Upper lobe of left lung (tissue), 6 donors: ENCODE measurements around the gene DDX24. TPM values are rescaled to one million over a fixed set of nuclear protein-coding genes. Genes with fewer than 3 reads are reported as not detected.

Source experiments
- ATAC-seq, 2 donors: fragments of 200-7000 bp; cut with Tn5 transposase; one replicate each; pipeline ENCODE4 v1.9.1; 2022; ENCODE audit warnings: mild to moderate bottlenecking in 2 of 2, moderate library complexity in 2 of 2; ENCODE audit not compliant: low FRiP score in 2 of 2
- DNase-seq, 2 donors: peaks; one replicate each; pipeline ENCODE4 v3.0.0-alpha.2; 2019 to 2020
- H3K27ac ChIP-seq, 4 donors: fragments of 200-600 bp; sonication (generic); one replicate each; pipeline ENCODE4 v1.5.1; 2016 to 2019
- H3K27me3 ChIP-seq, 4 donors: fragments of 200-600 bp; sonication (generic); one replicate each; pipeline ENCODE4 v1.5.1; 2017 to 2019
- H3K36me3 ChIP-seq, 4 donors: fragments of 200-600 bp; sonication (generic); one replicate each; pipeline ENCODE4 v1.5.1; 2016 to 2019
- H3K4me1 ChIP-seq, 4 donors: fragments of 200-600 bp; sonication (generic); one replicate each; pipeline ENCODE4 v1.5.1; 2018 to 2019
- H3K4me3 ChIP-seq, 4 donors: fragments of 200-600 bp; sonication (generic); one replicate each; pipeline ENCODE4 v1.5.1; 2017 to 2019; ENCODE audit warnings: mild to moderate bottlenecking in 2 of 4, moderate library complexity in 1 of 4
- H3K9me3 ChIP-seq, 4 donors: fragments of 200-600 bp; sonication (generic); one replicate each; pipeline ENCODE4 v1.5.1; 2018 to 2019
- EP300 ChIP-seq, 4 donors: sonication (generic); formaldehyde crosslinking; IDR thresholded peaks; one replicate each; pipeline ENCODE4 v1.5.1; 2017; ENCODE audit warnings: antibody characterized with exemption in 4 of 4, control low read depth in 2 of 4
- POLR2A ChIP-seq, 4 donors: fragments of 450-650 bp; IDR thresholded peaks; one replicate each; pipeline ENCODE4 v1.5.1; 2016 to 2017; ENCODE audit warnings: antibody characterized with exemption in 4 of 4, mild to moderate bottlenecking in 2 of 4
- POLR2AphosphoS5 ChIP-seq, 2 donors: sonication (generic); formaldehyde crosslinking; IDR thresholded peaks; one replicate each; pipeline ENCODE4 v1.5.1; 2017; ENCODE audit warnings: antibody characterized with exemption in 2 of 2
- WGBS, 2 donors: methylation state at CpG; one replicate each; pipeline ENCODE4 v1.1.5; 2017 to 2018; 5-methylcytosine and 5-hydroxymethylcytosine counted together
- total RNA-seq, 6 donors: library from RNA; depleted of rRNA in 4 of 6; stranded (reverse); fragments of >200 nt in 4 of 6; gene quantifications; one replicate each; pipeline versions ENCODE4 v1.1.0 to v1.2.1, GENCODE V29; 2016 to 2021
- TF ChIP-seq, protein P1 (sequence below), 6 experiments: fragments of 450-650 bp in 4 of 6; fragments of 200-600 bp in 2 of 6; sonication (generic) in 2 of 6; IDR thresholded peaks; one replicate each; pipeline ENCODE4 v1.5.1; 2016 to 2019; ENCODE audit warnings: antibody characterized with exemption in 6 of 6
- donor health status: DM: no; HTN: no; CAD: no; lungs with moderate emphysema.
- donor health status: DM: no; HTN: yes; CAD: no; lungs with severe emphysema.

The DDX24 gene
- total RNA-seq, 6 donors from 2014 or later = 124 to 189 (median 154) TPM

DNA sequence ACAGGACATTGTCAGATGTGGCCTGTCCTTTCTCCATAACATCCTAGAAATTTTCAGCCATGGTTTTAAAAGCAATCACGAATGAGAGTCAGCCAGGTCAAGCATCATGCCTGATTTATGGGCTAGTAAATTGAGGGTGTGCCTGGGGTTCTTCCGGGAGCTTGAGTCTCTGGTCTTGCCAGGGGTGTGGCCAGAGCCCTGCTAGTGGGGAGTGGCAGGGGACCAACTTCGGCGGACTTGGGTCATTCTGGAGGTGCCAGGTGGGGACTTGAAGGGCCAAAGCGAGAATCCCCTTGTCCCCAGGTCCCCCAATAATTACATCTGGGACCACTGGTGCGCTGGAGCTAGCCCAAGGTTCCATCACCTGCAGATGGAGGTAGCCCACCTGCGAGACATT lies 49.1 kb downstream of the DDX24 start:
- H3K9me3 ChIP-seq = no peaks in the 10 kb centered on the region
- H3K27me3 ChIP-seq = no peaks in the 10 kb centered on the region
- no peak overlapping the region for H3K4me3 ChIP-seq
- WGBS, 2 donors = 81 to 89% methylated on average over 3 to 7 of the region's 7 CpGs
- no peaks in the 10 kb centered on the region for H3K36me3 ChIP-seq
- H3K27ac ChIP-seq = no peak overlapping the region
- DNase-seq (no peak), ATAC-seq (no peak)
- TF ChIP-seq, protein P1, sequence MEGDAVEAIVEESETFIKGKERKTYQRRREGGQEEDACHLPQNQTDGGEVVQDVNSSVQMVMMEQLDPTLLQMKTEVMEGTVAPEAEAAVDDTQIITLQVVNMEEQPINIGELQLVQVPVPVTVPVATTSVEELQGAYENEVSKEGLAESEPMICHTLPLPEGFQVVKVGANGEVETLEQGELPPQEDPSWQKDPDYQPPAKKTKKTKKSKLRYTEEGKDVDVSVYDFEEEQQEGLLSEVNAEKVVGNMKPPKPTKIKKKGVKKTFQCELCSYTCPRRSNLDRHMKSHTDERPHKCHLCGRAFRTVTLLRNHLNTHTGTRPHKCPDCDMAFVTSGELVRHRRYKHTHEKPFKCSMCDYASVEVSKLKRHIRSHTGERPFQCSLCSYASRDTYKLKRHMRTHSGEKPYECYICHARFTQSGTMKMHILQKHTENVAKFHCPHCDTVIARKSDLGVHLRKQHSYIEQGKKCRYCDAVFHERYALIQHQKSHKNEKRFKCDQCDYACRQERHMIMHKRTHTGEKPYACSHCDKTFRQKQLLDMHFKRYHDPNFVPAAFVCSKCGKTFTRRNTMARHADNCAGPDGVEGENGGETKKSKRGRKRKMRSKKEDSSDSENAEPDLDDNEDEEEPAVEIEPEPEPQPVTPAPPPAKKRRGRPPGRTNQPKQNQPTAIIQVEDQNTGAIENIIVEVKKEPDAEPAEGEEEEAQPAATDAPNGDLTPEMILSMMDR (IDR thresholded peaks at IDR 0.05) = no peak
- TF ChIP-seq POLR2AphosphoS5 (IDR thresholded peaks at IDR 0.05) = no peak
- TF ChIP-seq POLR2A (IDR thresholded peaks at IDR 0.05) = no peak
- TF ChIP-seq EP300 (IDR thresholded peaks at IDR 0.05) = no peak
- peaks cover 1 to 21% (median 10%) of the 10 kb centered on the region in 4 donors for H3K4me1 ChIP-seq

DNA sequence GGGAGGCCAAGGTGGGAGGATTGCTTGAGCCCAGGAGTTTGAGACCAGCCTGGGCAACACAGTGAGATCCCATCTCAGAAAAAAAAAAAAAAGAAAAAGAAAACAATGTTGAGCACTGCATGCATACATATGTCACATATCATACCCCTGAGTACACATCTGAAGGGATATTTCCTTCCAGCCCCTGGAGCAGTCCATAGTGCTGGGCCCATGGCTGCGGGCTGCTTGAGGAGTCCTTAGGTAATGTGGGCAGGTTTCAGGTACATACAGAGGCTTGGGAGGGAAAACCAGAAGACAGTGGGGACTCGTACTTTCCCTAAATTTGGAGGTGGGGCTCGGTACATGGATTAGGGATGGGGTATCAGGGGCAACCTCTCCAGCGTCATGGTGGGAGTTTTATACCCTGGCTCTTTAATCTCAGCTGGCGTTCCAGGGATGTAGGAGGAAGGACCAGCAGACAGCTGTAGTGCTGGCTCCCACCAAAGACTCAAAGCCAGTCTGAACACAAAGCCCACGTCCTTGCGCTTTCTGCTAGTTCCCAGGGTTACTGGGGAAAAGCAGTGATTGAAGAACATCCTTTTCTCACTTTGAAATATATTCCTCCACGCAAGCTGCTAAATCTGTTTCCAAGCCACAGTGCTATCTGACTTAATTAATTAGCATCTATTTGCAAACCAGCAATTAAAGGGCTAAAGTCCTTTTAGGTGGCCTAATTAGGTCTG lies 49.7 kb downstream of the DDX24 start:
- no peak for DNase-seq
- peaks cover 4 to 27% (median 15%) of the 10 kb centered on the region in 4 donors for H3K4me1 ChIP-seq
- no peaks in the 10 kb centered on the region for H3K36me3 ChIP-seq
- no peaks in the 10 kb centered on the region for H3K9me3 ChIP-seq
- TF ChIP-seq POLR2AphosphoS5 (IDR thresholded peaks at IDR 0.05) (no peak), POLR2A (IDR thresholded peaks at IDR 0.05) (no peak), EP300 (IDR thresholded peaks at IDR 0.05) (no peak)
- TF ChIP-seq, protein P1 (IDR thresholded peaks at IDR 0.05) = no peak
- ATAC-seq = no peak
- no peaks in the 10 kb centered on the region for H3K27me3 ChIP-seq
- no peak overlapping the region for H3K27ac ChIP-seq
- H3K4me3 ChIP-seq = no peak overlapping the region
- 89 to 92% methylated on average over 8 of the region's 8 CpGs for WGBS, 2 donors

- no peaks in the 10 kb centered on the region for H3K27me3 ChIP-seq
These were observed 50.4 kb downstream of the DDX24 start for GRCh38 chr14:94030571-94030970.

GRCh38 chr14:94029671-94030203 lies 51.3 kb downstream of the DDX24 start:
- no peak for TF ChIP-seq POLR2AphosphoS5 (IDR thresholded peaks at IDR 0.05)
- TF ChIP-seq EP300 (IDR thresholded peaks at IDR 0.05) = no peak
- no peak for TF ChIP-seq POLR2A (IDR thresholded peaks at IDR 0.05)
- WGBS, 2 donors = 91 to 92% methylated on average over 7 of the region's 7 CpGs
- H3K27ac ChIP-seq = no peak overlapping the region
- no peaks in the 10 kb centered on the region for H3K9me3 ChIP-seq
- no peak for ATAC-seq
- no peak for DNase-seq
- peaks cover 7 to 27% (median 17%) of the 10 kb centered on the region in 4 donors for H3K4me1 ChIP-seq
- no peaks in the 10 kb centered on the region for H3K36me3 ChIP-seq
- H3K27me3 ChIP-seq = no peaks in the 10 kb centered on the region
- H3K4me3 ChIP-seq = no peak overlapping the region

More at GRCh38 chr14:94030571-94030970, 50.4 kb downstream of the DDX24 start:
- no peak for ATAC-seq
- H3K27ac ChIP-seq = no peak overlapping the region
- no peak overlapping the region for H3K4me3 ChIP-seq
- H3K9me3 ChIP-seq = no peaks in the 10 kb centered on the region
- TF ChIP-seq POLR2A (IDR thresholded peaks at IDR 0.05) (no peak), POLR2AphosphoS5 (IDR thresholded peaks at IDR 0.05) (no peak), EP300 (IDR thresholded peaks at IDR 0.05) (no peak)
- TF ChIP-seq, protein P1 (IDR thresholded peaks at IDR 0.05) = no peak
- WGBS, 2 donors = 85 to 92% methylated on average over 14 of the region's 14 CpGs
- DNase-seq = no peak
- peaks cover 7 to 27% (median 17%) of the 10 kb centered on the region in 4 donors for H3K4me1 ChIP-seq
- H3K36me3 ChIP-seq = no peaks in the 10 kb centered on the region

DNA sequence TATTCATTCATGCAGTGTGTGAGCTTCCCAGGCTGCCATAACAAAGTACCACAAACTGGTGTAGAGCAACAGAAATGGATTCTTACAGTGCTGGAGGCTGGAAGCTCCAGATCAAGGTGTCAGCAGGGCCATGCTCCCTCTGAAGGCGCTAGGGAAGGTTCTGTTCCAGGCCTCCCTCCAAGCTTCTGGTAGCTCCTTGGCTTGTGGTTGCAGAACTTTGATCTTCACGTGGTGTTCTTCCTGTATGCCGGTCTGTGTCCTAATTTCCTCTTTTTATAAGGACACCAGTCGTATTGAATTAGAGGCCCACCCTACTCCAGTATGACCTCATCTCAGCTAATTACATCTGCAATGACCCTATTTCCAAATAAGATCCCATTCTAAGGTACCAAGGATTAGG lies 51.7 kb downstream of the DDX24 start:
- H3K36me3 ChIP-seq = no peaks in the 10 kb centered on the region
- peaks cover 7 to 27% (median 17%) of the 10 kb centered on the region in 4 donors for H3K4me1 ChIP-seq
- H3K4me3 ChIP-seq = no peak overlapping the region
- no peak for DNase-seq
- TF ChIP-seq POLR2AphosphoS5 (IDR thresholded peaks at IDR 0.05) (no peak), EP300 (IDR thresholded peaks at IDR 0.05) (no peak), POLR2A (IDR thresholded peaks at IDR 0.05) (no peak)
- TF ChIP-seq, protein P1 (IDR thresholded peaks at IDR 0.05) = no peak
- 69 to 77% methylated on average over 4 of the region's 4 CpGs for WGBS, 2 donors
- no peaks in the 10 kb centered on the region for H3K9me3 ChIP-seq
- H3K27me3 ChIP-seq = no peaks in the 10 kb centered on the region
- H3K27ac ChIP-seq = peak overlapping the region in 1 of 4 donors; percentile 20
- ATAC-seq = no peak
